GM10248 (cell line): Measurements from ENCODE around the gene SLC4A8.
A peak's percentile ranks its signal among the peaks of the same experiment; 100 is the strongest.

ENCODE experiments used
- CTCF ChIA-PET: fragments of 300-600 bp; sonication (Branson Sonifier 250); formaldehyde crosslinking; extraction: SDS; loops from one replicate; lab custom pipeline; 2021; ENCODE audit warnings: antibody characterized with exemption; lab: Yijun Ruan, JAX
- POLR2A ChIA-PET: fragments of 350-650 bp; sonication (Branson Sonifier 250); formaldehyde crosslinking; extraction: SDS; loops from one replicate; lab custom pipeline; 2020; ENCODE audit warnings: antibody characterized with exemption; lab: Yijun Ruan, JAX
- DNase-seq: peaks from one replicate; pipeline ENCODE4 v3.0.0; 2012; ENCODE audit errors: extremely low spot score
- TF ChIP-seq, protein P1 (sequence below): IDR thresholded peaks from 2 replicates; pipeline ENCODE4 v1.5.1; 2012; ENCODE audit warnings: mild to moderate bottlenecking, low read depth; ENCODE audit errors: extremely low read depth, missing control alignments, control extremely low read depth

SLC4A8 gene

DNA sequence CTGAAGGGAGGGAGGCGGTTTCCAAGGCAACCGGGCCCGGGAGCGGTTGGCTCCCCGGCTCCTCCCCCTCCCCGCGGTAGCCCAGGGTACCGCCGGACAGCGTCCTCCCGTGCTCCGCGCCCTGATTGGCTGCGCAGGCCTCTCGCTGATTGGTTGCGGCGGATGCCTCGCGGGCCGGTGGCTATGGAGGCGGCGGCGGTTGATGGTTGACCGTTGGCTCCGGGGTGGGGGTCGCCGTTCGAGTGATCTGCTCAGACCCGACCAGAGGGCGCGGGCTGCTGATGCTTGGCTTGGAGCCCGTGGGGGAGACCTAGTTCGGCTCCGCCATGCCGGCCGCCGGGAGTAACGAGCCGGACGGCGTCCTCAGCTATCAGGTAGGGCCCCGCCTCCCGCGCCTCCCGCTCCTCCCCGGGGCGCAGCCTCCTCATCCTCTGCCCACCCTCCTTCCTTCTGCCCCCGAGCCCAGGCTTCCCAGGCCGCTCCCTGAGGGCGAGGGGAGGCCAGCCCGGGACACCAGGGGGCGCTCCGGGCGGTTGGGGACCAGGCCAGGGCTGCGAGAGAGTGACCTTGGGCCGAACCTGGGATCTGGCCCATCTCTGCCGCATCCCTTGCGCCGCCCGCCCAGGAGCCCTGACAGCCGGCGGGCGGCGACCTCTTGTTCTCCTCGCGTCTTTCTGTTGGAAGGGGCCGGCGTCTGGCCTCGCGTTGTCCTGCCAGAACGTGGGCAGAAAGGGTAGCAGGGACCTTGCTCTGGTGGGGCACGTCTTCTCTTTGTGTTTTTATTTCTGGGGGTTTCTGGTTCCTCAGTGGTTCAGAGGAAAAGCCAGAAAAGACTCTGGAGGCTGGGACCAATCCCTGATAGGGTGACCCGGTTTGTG is at the start of gene SLC4A8:
SLC4A8 (plus strand) TSS at position 170 of the 878 bp plus-strand sequence; CDS start at position 327, 157 bp downstream.
- peak; percentile 95 for DNase-seq
- CTCF ChIA-PET: interaction anchor here (0.7 to 16.1 kb wide), 7 partner anchors 8 to 601 kb away, joined by 3 to 399 read pairs (median 4); no protein-coding TSS in a partner anchor
- POLR2A ChIA-PET: no interaction called here
- TF ChIP-seq, protein P1, sequence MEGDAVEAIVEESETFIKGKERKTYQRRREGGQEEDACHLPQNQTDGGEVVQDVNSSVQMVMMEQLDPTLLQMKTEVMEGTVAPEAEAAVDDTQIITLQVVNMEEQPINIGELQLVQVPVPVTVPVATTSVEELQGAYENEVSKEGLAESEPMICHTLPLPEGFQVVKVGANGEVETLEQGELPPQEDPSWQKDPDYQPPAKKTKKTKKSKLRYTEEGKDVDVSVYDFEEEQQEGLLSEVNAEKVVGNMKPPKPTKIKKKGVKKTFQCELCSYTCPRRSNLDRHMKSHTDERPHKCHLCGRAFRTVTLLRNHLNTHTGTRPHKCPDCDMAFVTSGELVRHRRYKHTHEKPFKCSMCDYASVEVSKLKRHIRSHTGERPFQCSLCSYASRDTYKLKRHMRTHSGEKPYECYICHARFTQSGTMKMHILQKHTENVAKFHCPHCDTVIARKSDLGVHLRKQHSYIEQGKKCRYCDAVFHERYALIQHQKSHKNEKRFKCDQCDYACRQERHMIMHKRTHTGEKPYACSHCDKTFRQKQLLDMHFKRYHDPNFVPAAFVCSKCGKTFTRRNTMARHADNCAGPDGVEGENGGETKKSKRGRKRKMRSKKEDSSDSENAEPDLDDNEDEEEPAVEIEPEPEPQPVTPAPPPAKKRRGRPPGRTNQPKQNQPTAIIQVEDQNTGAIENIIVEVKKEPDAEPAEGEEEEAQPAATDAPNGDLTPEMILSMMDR: peak; percentile 89

DNA sequence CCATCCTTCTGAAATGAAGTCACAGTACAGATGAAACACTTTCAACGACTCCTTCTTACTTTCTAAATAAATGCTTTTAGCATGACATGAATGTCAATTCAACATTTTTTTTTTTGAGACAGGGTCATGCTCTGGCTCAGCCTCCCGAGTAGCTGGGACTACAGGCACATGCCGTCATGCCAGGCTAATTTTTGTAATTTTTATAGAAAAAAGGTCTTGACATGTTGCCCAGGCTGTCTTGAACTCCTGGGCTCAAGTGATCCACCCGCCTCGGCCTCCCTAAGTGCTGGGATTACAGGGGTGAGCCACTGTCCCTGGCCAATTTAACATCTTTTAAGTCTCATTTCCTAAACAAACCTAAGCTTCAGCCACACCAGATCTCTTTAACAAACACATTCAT is 49.8 kb upstream of the SLC4A8 start:
- CTCF ChIA-PET: interaction anchor here (1.3 to 1.5 kb wide), 2 partner anchors 11 to 47 kb away, joined by 3 to 5 read pairs; no protein-coding TSS in a partner anchor
- TF ChIP-seq, protein P1: no peak
- DNase-seq: no peak
- POLR2A ChIA-PET: no interaction called here

DNA sequence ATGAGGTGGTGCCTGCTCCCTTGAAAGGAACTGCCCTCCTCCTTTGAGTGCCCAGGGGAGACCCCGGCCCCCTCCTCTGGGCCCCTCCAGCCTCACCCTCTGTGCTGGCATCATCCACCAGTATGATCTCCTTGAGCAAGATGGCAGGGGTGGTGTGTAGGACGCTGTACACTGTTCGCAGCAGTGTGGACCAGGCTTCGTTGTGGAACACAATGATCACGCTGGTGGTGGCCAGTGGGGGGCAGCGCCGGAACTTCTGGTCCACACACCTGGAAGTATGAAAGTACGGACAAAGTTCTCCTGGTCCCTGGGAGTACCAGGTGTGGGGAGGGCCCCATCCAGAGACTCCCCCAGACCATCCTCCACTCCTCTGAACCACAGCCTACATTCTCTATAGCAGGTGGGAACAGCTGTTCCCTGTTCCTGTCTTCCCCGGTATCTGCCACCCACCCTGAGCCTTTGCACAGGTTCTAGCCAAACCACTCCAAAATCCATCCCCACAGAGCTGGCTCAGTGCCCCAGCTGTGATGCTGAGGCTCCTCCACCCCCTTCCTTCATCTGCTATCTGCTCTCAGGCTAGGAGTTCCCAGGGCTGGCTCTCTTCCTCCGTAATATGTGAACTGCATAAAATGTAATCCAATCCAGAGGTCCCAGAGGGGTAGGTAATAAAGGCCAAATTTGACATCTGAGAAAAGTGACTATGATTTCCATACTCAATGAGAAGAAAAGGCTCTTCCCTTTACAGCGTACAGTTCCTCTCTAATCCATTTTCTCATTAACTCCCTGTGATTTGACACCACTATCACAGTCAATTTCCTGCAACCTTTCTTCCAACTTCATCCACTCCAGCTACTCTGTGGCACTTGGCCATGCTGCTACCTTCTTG is 47.3 kb upstream of the SLC4A8 start:
- DNase-seq: no peak
- CTCF ChIA-PET: interaction anchor here (1.6 kb wide), 1 partner anchor 155 kb away, joined by 3 read pairs; no protein-coding TSS in a partner anchor
- TF ChIP-seq, protein P1: no peak
- POLR2A ChIA-PET: interaction anchor here (0.6 kb wide), 1 partner anchor 489 kb away, joined by 3 read pairs; no protein-coding TSS in a partner anchor

DNA sequence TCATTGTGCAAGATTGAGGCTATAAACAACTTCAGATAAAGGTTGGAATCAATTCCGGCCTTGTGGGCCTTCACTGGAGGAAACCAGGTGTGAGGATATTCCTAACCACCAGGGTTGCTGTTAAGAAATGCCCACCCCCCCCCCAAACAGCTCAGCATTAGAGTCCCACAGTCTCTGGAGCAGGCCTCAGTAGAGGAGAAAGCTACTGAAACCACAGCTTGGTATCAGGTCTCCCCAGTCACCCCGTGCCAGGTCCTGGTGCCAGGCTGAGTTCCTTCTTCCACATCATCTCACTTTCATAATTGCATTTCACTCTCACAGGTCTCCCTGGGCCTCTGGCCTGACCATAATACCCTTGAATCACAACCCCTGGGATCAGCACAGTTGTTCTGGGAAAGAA is 45.9 kb upstream of the SLC4A8 start:
- ChIA-PET POLR2A (no interaction called here), CTCF (interaction anchor here (0.6 kb wide), 1 partner anchor 38 kb away, joined by 3 read pairs; no protein-coding TSS in a partner anchor)
- no peak for DNase-seq
- TF ChIP-seq, protein P1: no peak

DNA sequence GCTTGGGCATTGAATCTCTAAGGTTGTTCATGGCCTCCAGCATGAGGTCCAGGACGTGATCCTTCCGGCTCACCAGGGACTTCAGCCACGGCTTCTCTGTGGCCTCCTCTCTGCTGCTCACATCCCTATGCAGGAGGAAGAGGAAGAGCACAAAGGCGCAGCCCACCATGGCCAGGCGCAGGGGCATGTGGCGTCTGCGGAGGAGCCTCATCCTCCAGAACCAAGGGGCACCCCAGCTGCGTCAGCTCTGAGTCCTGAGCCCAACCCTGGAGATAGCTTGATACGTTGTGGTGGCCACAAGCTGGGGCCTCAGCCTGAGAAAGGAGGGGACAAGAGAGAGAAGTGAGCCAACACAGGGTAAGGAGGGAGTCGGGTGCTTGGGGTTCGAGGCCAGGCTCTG is 45.1 kb upstream of the SLC4A8 start:
- DNase-seq: no peak
- CTCF ChIA-PET: no interaction called here
- TF ChIP-seq, protein P1: no peak
- POLR2A ChIA-PET: no interaction called here

DNA sequence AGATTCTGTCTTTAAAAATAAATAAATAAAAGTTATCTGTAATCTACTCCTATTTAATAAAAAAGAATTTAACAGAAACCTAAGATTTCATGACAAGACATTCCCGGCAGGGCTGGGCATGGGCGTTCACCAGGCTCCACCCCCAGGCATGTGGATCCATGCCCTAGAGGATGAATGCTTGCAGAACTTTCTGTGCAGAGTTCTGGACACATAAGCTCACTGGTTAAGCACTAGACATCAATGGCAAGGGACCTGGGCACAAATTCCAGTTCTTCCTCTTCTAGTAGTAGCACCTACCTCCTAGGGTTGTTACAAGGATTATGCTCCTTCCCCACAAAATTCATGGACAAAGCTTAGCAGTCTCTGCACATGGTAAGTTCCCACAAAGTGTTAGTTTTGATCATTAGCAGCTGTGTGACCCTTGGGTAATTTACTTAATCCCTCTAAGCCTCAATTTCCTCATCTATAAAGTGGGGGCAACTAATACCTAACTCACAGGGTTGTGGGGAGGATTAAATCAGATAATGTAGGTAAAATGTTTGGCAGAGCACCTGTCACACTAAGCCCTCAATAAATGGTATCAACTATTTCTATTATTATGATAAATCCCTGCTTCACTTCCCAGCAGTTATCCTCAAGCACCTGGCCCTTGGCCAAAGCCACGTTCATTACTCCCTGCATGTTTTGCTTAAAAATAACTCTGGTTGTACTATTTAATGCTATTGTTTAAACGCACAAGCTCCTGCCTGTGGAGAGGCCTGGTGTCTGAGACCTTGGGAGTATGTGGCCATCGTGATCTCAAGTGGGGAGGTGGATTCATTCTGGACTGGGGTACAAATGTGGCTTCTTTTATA is 43.2 kb upstream of the SLC4A8 start:
- DNase-seq: no peak
- ChIA-PET POLR2A (no interaction called here), CTCF (interaction anchor here (0.7 to 1.0 kb wide), 2 partner anchors 13 to 38 kb away, joined by 3 to 4 read pairs; no protein-coding TSS in a partner anchor)
- TF ChIP-seq, protein P1: no peak
